Activated CD4-positive, alpha-beta T cell treated with anti-CD3 and anti-CD28 coated beads, Interleukin-2, amount 10 ng/mL, durations not matched to agents 24 days and 14 days (primary cell): ENCODE data around the gene NOTCH2. TPM values are rescaled to one million over a fixed set of nuclear protein-coding genes. Genes with fewer than 3 reads are reported as not detected.

Experiments used
- DNase-seq: peaks from one replicate; pipeline ENCODE4 v3.0.0; 2022
- H3K27ac Mint-ChIP-seq: one replicate; pipeline ENCODE4 v1.8.0; 2022; ENCODE audit warnings: mild to moderate bottlenecking, mixed read lengths
- H3K27me3 Mint-ChIP-seq: one replicate; pipeline ENCODE4 v1.8.0; 2022; ENCODE audit warnings: mixed read lengths
- H3K36me3 Mint-ChIP-seq: one replicate; pipeline ENCODE4 v1.8.0; 2022; ENCODE audit warnings: low read depth, mild to moderate bottlenecking, mixed read lengths
- H3K4me1 Mint-ChIP-seq: one replicate; pipeline ENCODE4 v1.8.0; 2021; ENCODE audit warnings: mixed read lengths
- H3K4me3 Mint-ChIP-seq: one replicate; pipeline ENCODE4 v1.8.0; 2022; ENCODE audit warnings: mild to moderate bottlenecking, moderate library complexity, mixed read lengths
- H3K9me3 Mint-ChIP-seq: one replicate; pipeline ENCODE4 v1.8.0; 2021; ENCODE audit warnings: mixed read lengths
- intact Hi-C: fragments of 100-400 bp; cut with micrococcal nuclease; formaldehyde crosslinking; loops from one replicate; pipeline ENCODE4 v1.15.1; 2023
- total RNA-seq: library from RNA; stranded (reverse); gene quantifications from 2 replicates; pipeline ENCODE4 v1.2.3, GENCODE V29; 2022

The NOTCH2 gene
- total RNA-seq, 1 donor from 2014 or later, result 96.5 TPM

- intact Hi-C loops, result loop anchor here (10.0 kb wide), 2 partner anchors 66 to 126 kb away; no protein-coding TSS in a partner anchor
- peak overlapping the region; percentile 36 for H3K4me3 Mint-ChIP-seq
- no peaks in the 10 kb centered on the region for H3K36me3 Mint-ChIP-seq
- H3K27me3 Mint-ChIP-seq, result peaks cover 34% of the 10 kb centered on the region
- peak; percentile 93 for DNase-seq
- H3K27ac Mint-ChIP-seq, result no peak overlapping the region
- H3K9me3 Mint-ChIP-seq, result no peaks in the 10 kb centered on the region
- peaks cover 11% of the 10 kb centered on the region for H3K4me1 Mint-ChIP-seq
Measured at GRCh38 chr1:119870917-119871596, 198.4 kb downstream of the NOTCH2 start.

- no peak overlapping the region for H3K4me3 Mint-ChIP-seq
- peaks cover 11% of the 10 kb centered on the region for H3K4me1 Mint-ChIP-seq
- no peaks in the 10 kb centered on the region for H3K36me3 Mint-ChIP-seq
- DNase-seq, result peak; percentile 37
- intact Hi-C loops, result loop anchor here (10.0 kb wide), 2 partner anchors 65 to 125 kb away; no protein-coding TSS in a partner anchor
- no peaks in the 10 kb centered on the region for H3K9me3 Mint-ChIP-seq
- H3K27ac Mint-ChIP-seq, result no peak overlapping the region
- H3K27me3 Mint-ChIP-seq, result peaks cover 38% of the 10 kb centered on the region
Measured at GRCh38 chr1:119869995-119870394, 199.5 kb downstream of the NOTCH2 start.

- H3K36me3 Mint-ChIP-seq, result no peaks in the 10 kb centered on the region
- peak; percentile 24 for DNase-seq
- H3K4me3 Mint-ChIP-seq, result no peak overlapping the region
- no peaks in the 10 kb centered on the region for H3K9me3 Mint-ChIP-seq
- peaks cover 33% of the 10 kb centered on the region for H3K27me3 Mint-ChIP-seq
- intact Hi-C loops, result no loop called here
- H3K27ac Mint-ChIP-seq, result no peak overlapping the region
- H3K4me1 Mint-ChIP-seq, result peaks cover 11% of the 10 kb centered on the region
Measured at GRCh38 chr1:119868176-119868575, 201.3 kb downstream of the NOTCH2 start.

- H3K4me1 Mint-ChIP-seq, result peaks cover 11% of the 10 kb centered on the region
- H3K36me3 Mint-ChIP-seq, result no peaks in the 10 kb centered on the region
- peaks cover 32% of the 10 kb centered on the region for H3K27me3 Mint-ChIP-seq
- H3K4me3 Mint-ChIP-seq, result no peak overlapping the region
- no peaks in the 10 kb centered on the region for H3K9me3 Mint-ChIP-seq
- intact Hi-C loops, result no loop called here
- H3K27ac Mint-ChIP-seq, result no peak overlapping the region
- DNase-seq, result no peak
Measured at GRCh38 chr1:119866451-119866850, 203.0 kb downstream of the NOTCH2 start.

- H3K27ac Mint-ChIP-seq, result no peak overlapping the region
- DNase-seq, result peak; percentile 38
- peaks cover 7% of the 10 kb centered on the region for H3K4me1 Mint-ChIP-seq
- intact Hi-C loops, result no loop called here
- H3K27me3 Mint-ChIP-seq, result peaks cover 26% of the 10 kb centered on the region
- H3K9me3 Mint-ChIP-seq, result no peaks in the 10 kb centered on the region
- no peaks in the 10 kb centered on the region for H3K36me3 Mint-ChIP-seq
- H3K4me3 Mint-ChIP-seq, result no peak overlapping the region
Measured at GRCh38 chr1:119865627-119866026, 203.8 kb downstream of the NOTCH2 start.

GRCh38 chr1:119862276-119862675 is 207.2 kb downstream of the NOTCH2 start:
- Mint-ChIP-seq H3K9me3 (no peaks in the 10 kb centered on the region), H3K4me3 (no peak overlapping the region), H3K36me3 (no peaks in the 10 kb centered on the region), H3K4me1 (peaks cover 21% of the 10 kb centered on the region), H3K27me3 (peaks cover 25% of the 10 kb centered on the region), H3K27ac (no peak overlapping the region)
- intact Hi-C loops, result no loop called here
- no peak for DNase-seq

Other genes with a start within 250 kb of the NOTCH2 start
- gene ADAM30, start 173.1 kb downstream of the NOTCH2 start, total RNA-seq, result not detected in 2 replicates
- gene SEC22B, start 106.9 kb upstream of the NOTCH2 start, total RNA-seq, result 19.7 and 21.0 TPM in 2 replicates